Hepatocyte (in vitro differentiated cells): ENCODE measurements around the gene PDCD6IP. TPM values are rescaled to one million over a fixed set of nuclear protein-coding genes. Genes with fewer than 3 reads are reported as not detected.

Experiments
- DNase-seq: peaks from one replicate; pipeline ENCODE4 v3.0.0-alpha.2; 2016; ENCODE audit warnings: low spot score
- H2AFZ ChIP-seq: fragments of 200-600 bp; sonication (generic); 2 replicates; pipeline ENCODE4 v1.6.0; 2016; ENCODE audit warnings: antibody characterized with exemption, mild to moderate bottlenecking
- H3K27ac ChIP-seq: fragments of 200-600 bp; sonication (generic); 2 replicates; pipeline ENCODE4 v1.5.1; 2016; ENCODE audit warnings: mild to moderate bottlenecking
- H3K27me3 ChIP-seq: fragments of 200-600 bp; sonication (generic); 2 replicates; pipeline ENCODE4 v1.6.1; 2016
- H3K36me3 ChIP-seq: fragments of 200-600 bp; sonication (generic); replicated peaks from 2 replicates; pipeline ENCODE4 v1.5.1; 2016; ENCODE audit warnings: low read depth; ENCODE audit not compliant: insufficient read depth
- H3K4me1 ChIP-seq: fragments of 200-600 bp; sonication (generic); 2 replicates; pipeline ENCODE4 v1.5.1; 2016; ENCODE audit warnings: mild to moderate bottlenecking, moderate library complexity; ENCODE audit not compliant: insufficient read depth
- H3K4me2 ChIP-seq: fragments of 200-600 bp; sonication (generic); 2 replicates; pipeline ENCODE4 v1.6.0; 2016
- H3K4me3 ChIP-seq: fragments of 200-600 bp; sonication (generic); 2 replicates; pipeline ENCODE4 v1.5.1; 2016; ENCODE audit warnings: mild to moderate bottlenecking
- H3K79me2 ChIP-seq: fragments of 200-600 bp; sonication (generic); 2 replicates; pipeline ENCODE4 v1.6.0; 2017; ENCODE audit warnings: mild to moderate bottlenecking
- H3K9me2 ChIP-seq: fragments of 200-600 bp; sonication (generic); replicated peaks from 2 replicates; pipeline ENCODE4 v1.6.0; 2017; ENCODE audit warnings: mild to moderate bottlenecking; ENCODE audit not compliant: insufficient read depth
- H3K9me3 ChIP-seq: fragments of 200-600 bp; sonication (generic); 2 replicates; pipeline ENCODE4 v1.5.1; 2016; ENCODE audit warnings: low read depth, mild to moderate bottlenecking
- H4K20me1 ChIP-seq: fragments of 200-600 bp; sonication (generic); 2 replicates; pipeline ENCODE4 v1.6.0; 2016; ENCODE audit warnings: mild to moderate bottlenecking; ENCODE audit not compliant: insufficient read depth, poor library complexity, severe bottlenecking
- CTCF ChIP-seq: fragments of 200-600 bp; sonication (generic); IDR thresholded peaks from 2 replicates; pipeline ENCODE4 v1.5.1; 2016; ENCODE audit warnings: antibody characterized with exemption, mild to moderate bottlenecking; ENCODE audit not compliant: poor library complexity
- EZH2 ChIP-seq: fragments of 200-600 bp; sonication (generic); IDR thresholded peaks from 2 replicates; pipeline ENCODE4 v1.6.1; 2016; ENCODE audit warnings: antibody characterized with exemption, mild to moderate bottlenecking, borderline replicate concordance
- EZH2phosphoT487 ChIP-seq: fragments of 200-600 bp; sonication (generic); IDR thresholded peaks from one replicate; pipeline ENCODE4 v1.6.1; 2018; ENCODE audit warnings: antibody characterized with exemption, mild to moderate bottlenecking, low read depth, moderate library complexity; ENCODE audit not compliant: unreplicated experiment, severe bottlenecking
- WGBS: methylation state at CpG from one replicate; pipeline ENCODE4 v1.1.6; 2016; ENCODE audit warnings: low lambda C conversion rate; ENCODE audit errors: missing lambda C conversion rate; 5-methylcytosine and 5-hydroxymethylcytosine counted together
- polyA plus RNA-seq: library from polyadenylated mRNA; unstranded; fragments of >200 nt; fragmentation: Nextera tagmentation; extraction: Ambion mirVana; gene quantifications from 2 replicates; pipeline ENCODE4 v1.2.1, GENCODE V29; 2016
- total RNA-seq: library from RNA; depleted of rRNA; stranded (reverse); fragments of >200 nt; gene quantifications from 2 replicates; pipeline ENCODE4 v1.2.3, GENCODE V29; 2014

The PDCD6IP gene
- total and polyA plus RNA-seq, 2 experiments from 2014 or later = 83.6 to 121 TPM

GRCh38 chr3:33810545-33810944 is 12.1 kb downstream of the PDCD6IP start:
- H3K36me3 ChIP-seq = no peaks in the 10 kb centered on the region
- H3K4me1 ChIP-seq = peaks cover 8% of the 10 kb centered on the region
- no peaks in the 10 kb centered on the region for H3K9me3 ChIP-seq
- H2AFZ ChIP-seq = no peak overlapping the region
- DNase-seq = no peak
- peaks cover 88% of the 10 kb centered on the region for H3K79me2 ChIP-seq
- TF ChIP-seq EZH2 = no peak
- no peak for TF ChIP-seq CTCF
- no peak for TF ChIP-seq EZH2phosphoT487
- no peak overlapping the region for H3K4me3 ChIP-seq
- H4K20me1 ChIP-seq = peaks cover 60% of the 10 kb centered on the region
- no peak overlapping the region for H3K4me2 ChIP-seq
- WGBS = 85% methylated on average over 1 of the region's 1 CpG
- no peak overlapping the region for H3K27ac ChIP-seq
- H3K9me2 ChIP-seq = no peaks in the 10 kb centered on the region
- H3K27me3 ChIP-seq = no peaks in the 10 kb centered on the region

DNA sequence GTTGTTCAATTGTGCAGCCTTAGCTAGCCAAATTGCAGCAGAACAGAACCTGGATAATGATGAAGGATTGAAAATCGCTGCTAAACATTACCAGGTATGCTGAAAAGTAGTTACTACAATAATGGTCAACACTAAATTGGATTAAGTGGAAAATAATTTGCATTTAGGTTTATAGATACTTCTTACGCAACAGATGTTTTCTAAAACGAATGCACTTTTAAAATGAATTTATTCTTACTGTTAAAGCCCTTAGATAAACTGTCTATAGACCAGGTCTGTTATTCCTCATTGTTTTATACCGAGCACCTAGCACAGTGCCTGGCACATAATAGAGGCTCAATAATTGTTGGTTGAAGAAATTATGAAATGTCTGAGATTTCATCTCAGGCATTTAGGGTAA is 23.6 kb downstream of the PDCD6IP start:
- no peak overlapping the region for H3K4me3 ChIP-seq
- no peaks in the 10 kb centered on the region for H3K36me3 ChIP-seq
- no peaks in the 10 kb centered on the region for H3K4me1 ChIP-seq
- WGBS = 98% methylated on average over 4 of the region's 4 CpGs
- no peak overlapping the region for H3K4me2 ChIP-seq
- H2AFZ ChIP-seq = no peak overlapping the region
- peaks cover 32% of the 10 kb centered on the region for H3K79me2 ChIP-seq
- no peaks in the 10 kb centered on the region for H3K9me2 ChIP-seq
- no peak for DNase-seq
- no peak overlapping the region for H3K27ac ChIP-seq
- no peaks in the 10 kb centered on the region for H3K9me3 ChIP-seq
- no peak for TF ChIP-seq EZH2
- no peak for TF ChIP-seq CTCF
- H4K20me1 ChIP-seq = peaks cover 3% of the 10 kb centered on the region
- no peaks in the 10 kb centered on the region for H3K27me3 ChIP-seq

DNA sequence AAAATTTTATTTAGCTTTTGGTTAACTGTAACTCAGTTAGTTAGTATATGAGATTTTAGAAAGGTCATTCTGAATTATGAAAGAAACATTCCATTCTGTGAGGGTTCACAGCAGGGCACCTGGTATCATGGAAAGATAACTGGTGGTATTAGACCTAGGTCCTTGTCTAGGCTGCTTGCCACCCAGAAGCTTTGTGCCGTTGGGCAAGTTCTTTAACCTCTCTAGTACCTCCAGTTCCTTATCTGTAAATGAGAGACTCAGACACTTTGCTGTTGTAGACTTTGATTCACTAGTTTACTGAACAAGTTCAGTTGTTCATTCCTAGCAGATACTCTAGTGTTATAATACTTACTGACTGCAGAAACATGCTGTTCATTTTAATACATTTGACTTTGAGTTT is 25.4 kb downstream of the PDCD6IP start:
- no peak for DNase-seq
- H3K9me2 ChIP-seq = no peaks in the 10 kb centered on the region
- WGBS = 83% methylated on average over 1 of the region's 1 CpG
- no peaks in the 10 kb centered on the region for H3K36me3 ChIP-seq
- no peak overlapping the region for H2AFZ ChIP-seq
- H4K20me1 ChIP-seq = peaks cover 3% of the 10 kb centered on the region
- H3K27me3 ChIP-seq = no peaks in the 10 kb centered on the region
- H3K79me2 ChIP-seq = peaks cover 32% of the 10 kb centered on the region
- TF ChIP-seq CTCF = no peak
- no peak for TF ChIP-seq EZH2phosphoT487
- no peak for TF ChIP-seq EZH2
- H3K4me2 ChIP-seq = no peak overlapping the region
- no peaks in the 10 kb centered on the region for H3K4me1 ChIP-seq
- H3K27ac ChIP-seq = no peak overlapping the region
- H3K4me3 ChIP-seq = no peak overlapping the region
- no peaks in the 10 kb centered on the region for H3K9me3 ChIP-seq

DNA sequence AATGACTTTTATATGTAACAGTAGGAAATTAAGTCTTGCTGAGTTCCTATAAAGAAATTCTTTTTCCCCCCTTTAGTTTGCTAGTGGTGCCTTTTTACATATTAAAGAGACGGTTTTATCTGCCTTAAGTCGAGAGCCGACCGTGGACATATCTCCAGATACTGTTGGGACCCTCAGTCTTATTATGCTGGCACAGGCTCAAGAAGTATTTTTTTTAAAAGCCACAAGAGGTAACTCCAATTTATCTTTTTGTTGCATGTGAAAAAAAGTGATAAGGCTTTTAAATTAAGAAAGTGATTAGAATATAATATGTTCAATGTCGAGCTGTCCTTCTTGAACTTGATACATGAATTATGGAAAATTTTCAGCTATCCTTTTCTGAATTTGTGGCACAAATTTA is 26.7 kb downstream of the PDCD6IP start:
- no peak for DNase-seq
- peaks cover 25% of the 10 kb centered on the region for H3K79me2 ChIP-seq
- H3K9me2 ChIP-seq = no peaks in the 10 kb centered on the region
- 95% methylated on average over 5 of the region's 5 CpGs for WGBS
- H3K4me3 ChIP-seq = no peak overlapping the region
- peaks cover 3% of the 10 kb centered on the region for H4K20me1 ChIP-seq
- H3K27me3 ChIP-seq = no peaks in the 10 kb centered on the region
- no peak overlapping the region for H3K4me2 ChIP-seq
- TF ChIP-seq CTCF = no peak
- TF ChIP-seq EZH2phosphoT487 = no peak
- TF ChIP-seq EZH2 = no peak
- no peak overlapping the region for H2AFZ ChIP-seq
- H3K9me3 ChIP-seq = no peaks in the 10 kb centered on the region
- no peak overlapping the region for H3K27ac ChIP-seq
- no peaks in the 10 kb centered on the region for H3K4me1 ChIP-seq
- no peaks in the 10 kb centered on the region for H3K36me3 ChIP-seq
